Keratinocyte (primary cell): Measurements from ENCODE around the gene CA12. TPM values are rescaled to one million over a fixed set of nuclear protein-coding genes. Genes with fewer than 3 reads are reported as not detected.
"Not testable (repeated sequence)": the region's sequence is repeated elsewhere in the genome, so short reads cannot be mapped to it uniquely, and the experiment has no call there.

Experiments
- DNase-seq: peaks from one replicate; pipeline ENCODE4 v3.0.0-alpha.2; 2011; ENCODE audit warnings: low read depth, missing footprints, low spot score
- FAIRE-seq: peaks from 2 replicates; lab custom pipeline; 2011; peaks lifted over from hg19 to GRCh38; lab: Jason Lieb, UNC
- H2AFZ ChIP-seq: 2 replicates; pipeline ENCODE4 v1.6.0; 2012; ENCODE audit warnings: low read length, control low read depth, inconsistent platforms; ENCODE audit not compliant: control insufficient read depth
- H3K27ac ChIP-seq: 2 replicates; pipeline ENCODE4 v1.5.1; 2011; ENCODE audit warnings: low read length; ENCODE audit not compliant: control insufficient read depth, insufficient read depth
- H3K27me3 ChIP-seq: 3 replicates; pipeline ENCODE4 v1.6.0; 2011; ENCODE audit warnings: low read length; ENCODE audit not compliant: control insufficient read depth, insufficient read depth; ENCODE audit errors: extremely low read depth
- H3K36me3 ChIP-seq, 2 experiments: 2 replicates in 1 of 2; 3 replicates in 1 of 2; pipeline ENCODE4 v1.5.1; 2011; ENCODE audit warnings: low read length in 2 of 2, mild to moderate bottlenecking in 1 of 2; ENCODE audit not compliant: control insufficient read depth in 2 of 2, insufficient read depth in 2 of 2; ENCODE audit errors: extremely low read depth in 1 of 2
- H3K4me1 ChIP-seq: 3 replicates; pipeline ENCODE4 v1.5.1; 2011; ENCODE audit warnings: low read length; ENCODE audit not compliant: control insufficient read depth, insufficient read depth; ENCODE audit errors: extremely low read depth
- H3K4me2 ChIP-seq: 3 replicates; pipeline ENCODE4 v1.6.0; 2011; ENCODE audit warnings: low read depth, low read length; ENCODE audit not compliant: control insufficient read depth, insufficient read depth; ENCODE audit errors: extremely low read depth
- H3K4me3 ChIP-seq, 3 experiments: fragments of 200-600 bp in 1 of 3; sonication (generic) in 1 of 3; 2 replicates in 2 of 3; 3 replicates in 1 of 3; pipeline ENCODE4 v1.5.1; 2011 to 2016; ENCODE audit warnings: low read length in 3 of 3, mild to moderate bottlenecking in 3 of 3, control low read depth in 2 of 3, inconsistent platforms in 1 of 3, low read depth in 1 of 3, mixed read lengths in 1 of 3, mixed run types in 1 of 3, moderate library complexity in 1 of 3; ENCODE audit not compliant: control insufficient read depth in 2 of 3, insufficient read depth in 2 of 3; ENCODE audit errors: extremely low read depth in 1 of 3
- H3K79me2 ChIP-seq: 2 replicates; pipeline ENCODE4 v1.6.0; 2012; ENCODE audit warnings: low read length; ENCODE audit not compliant: control insufficient read depth, insufficient read depth
- H3K9ac ChIP-seq: 3 replicates; pipeline ENCODE4 v1.6.0; 2011; ENCODE audit warnings: low read length; ENCODE audit not compliant: control insufficient read depth, insufficient read depth; ENCODE audit errors: extremely low read depth
- H3K9me1 ChIP-seq: 3 replicates; pipeline ENCODE4 v1.6.0; 2011; ENCODE audit warnings: low read length; ENCODE audit not compliant: control insufficient read depth, insufficient read depth; ENCODE audit errors: extremely low read depth
- H3K9me3 ChIP-seq: 2 replicates; pipeline ENCODE4 v1.5.1; 2012; ENCODE audit warnings: low read depth, low read length; ENCODE audit not compliant: control insufficient read depth
- H4K20me1 ChIP-seq: 3 replicates; pipeline ENCODE4 v1.6.0; 2011; ENCODE audit warnings: low read length; ENCODE audit not compliant: control insufficient read depth, insufficient read depth; ENCODE audit errors: extremely low read depth
- CTCF ChIP-seq, 3 experiments: IDR thresholded peaks in 1 of 3; conservative IDR thresholded peaks in 1 of 3; optimal IDR thresholded peaks in 1 of 3; 2 replicates in 2 of 3; 3 replicates in 1 of 3; pipeline versions ENCODE3 to v1.5.1; 2011; ENCODE audit warnings: low read length in 3 of 3, mild to moderate bottlenecking in 3 of 3, moderate library complexity in 2 of 3, control low read depth in 1 of 3, inconsistent platforms in 1 of 3; ENCODE audit not compliant: insufficient read depth in 2 of 3; ENCODE audit errors: extremely low read depth in 1 of 3
- EZH2 ChIP-seq: IDR thresholded peaks from one replicate; pipeline ENCODE4 v1.6.1; 2012; ENCODE audit warnings: inconsistent platforms, mild to moderate bottlenecking, low read length, moderate library complexity
- dilution Hi-C: fragments of 300-500 bp; cut with MboI; formaldehyde crosslinking; loops from one replicate; pipeline ENCODE4 v1.7.0; 2020; ENCODE audit warnings: low sequenced_read_pairs; ENCODE audit not compliant: extremely low pct_ligation_motif_present
- polyA plus RNA-seq, 5 experiments: library from polyadenylated mRNA; depleted of rRNA in 3 of 5; stranded (reverse) in 3 of 5; stranded (forward) in 1 of 5; unstranded in 1 of 5; fragments of >200 nt; gene quantifications; 1 replicate in 1 of 5; 2 replicates in 3 of 5; 3 replicates in 1 of 5; pipeline versions ENCODE4 v1.2.1 to v1.2.3, GENCODE V29; 2011 to 2012; ENCODE audit warnings: missing spikeins in 2 of 5, low read depth in 1 of 5, low replicate concordance in 1 of 5

Gene CA12
- polyA plus RNA-seq, 1 donor (not counting 4 experiments of a cell fraction or from before 2014, with no cell fraction given) = 158 TPM

DNA sequence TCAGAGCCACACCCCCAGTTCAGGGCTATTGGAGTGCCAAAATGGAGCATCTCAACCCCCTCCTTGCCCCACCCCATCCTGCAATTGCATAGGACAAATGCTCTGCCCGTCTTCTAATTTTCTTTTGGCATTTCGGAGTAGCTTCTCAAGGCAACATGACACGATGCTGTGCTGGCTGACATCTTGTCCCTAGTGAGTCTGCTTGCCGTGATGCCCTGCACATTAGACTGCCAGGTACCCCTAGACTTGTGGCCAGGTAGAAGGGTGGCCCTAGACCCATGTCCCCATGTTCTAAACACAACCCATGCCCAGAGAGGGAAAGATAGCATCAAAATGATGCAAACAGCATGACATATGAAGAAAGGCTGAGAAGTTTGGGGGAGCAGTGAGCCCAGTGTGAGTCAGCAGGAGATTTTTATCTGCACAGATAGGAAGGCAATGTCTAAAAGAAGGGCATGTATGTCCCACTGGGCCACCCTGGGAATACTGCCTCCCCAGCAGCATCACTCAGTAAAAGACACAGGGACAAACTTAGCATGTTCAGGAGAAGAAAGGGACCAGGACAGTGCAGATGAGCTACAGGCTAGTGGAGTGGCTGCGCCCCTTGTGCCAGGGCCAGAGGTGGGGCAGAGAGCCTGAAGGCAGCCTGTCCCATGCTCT is 36.8 kb downstream of the CA12 start:
- TF ChIP-seq EZH2 = no peak
- TF ChIP-seq CTCF (optimal IDR thresholded peaks at IDR 0.05 in 1 of 3, IDR thresholded peaks at IDR 0.05 in 1 of 3, conservative IDR thresholded peaks at IDR 0.05 in 1 of 3; ENCODE audit: extremely low read depth in 1 of 3, insufficient read depth in 2 of 3, low read length in 3 of 3) = no peak
- Histone ChIP-seq H3K9me1 (peaks cover 7% of the 10 kb centered on the region), H2AFZ (no peak overlapping the region), H4K20me1 (no peaks in the 10 kb centered on the region), H3K4me1 (peaks cover 66% of the 10 kb centered on the region), H3K27me3 (no peaks in the 10 kb centered on the region), H3K4me3 (no peak overlapping the region), H3K9ac (peak overlapping the region; percentile 29), H3K9me3 (no peaks in the 10 kb centered on the region), H3K79me2 (peaks cover 2% of the 10 kb centered on the region), H3K27ac (peak overlapping the region; percentile 70), H3K36me3 (peaks cover 9 to 35% of the 10 kb centered on the region in 2 experiments), H3K4me2 (peak overlapping the region; percentile 14)
- dilution Hi-C loops = no loop called here
- DNase-seq (no peak), FAIRE-seq (no peak)

DNA sequence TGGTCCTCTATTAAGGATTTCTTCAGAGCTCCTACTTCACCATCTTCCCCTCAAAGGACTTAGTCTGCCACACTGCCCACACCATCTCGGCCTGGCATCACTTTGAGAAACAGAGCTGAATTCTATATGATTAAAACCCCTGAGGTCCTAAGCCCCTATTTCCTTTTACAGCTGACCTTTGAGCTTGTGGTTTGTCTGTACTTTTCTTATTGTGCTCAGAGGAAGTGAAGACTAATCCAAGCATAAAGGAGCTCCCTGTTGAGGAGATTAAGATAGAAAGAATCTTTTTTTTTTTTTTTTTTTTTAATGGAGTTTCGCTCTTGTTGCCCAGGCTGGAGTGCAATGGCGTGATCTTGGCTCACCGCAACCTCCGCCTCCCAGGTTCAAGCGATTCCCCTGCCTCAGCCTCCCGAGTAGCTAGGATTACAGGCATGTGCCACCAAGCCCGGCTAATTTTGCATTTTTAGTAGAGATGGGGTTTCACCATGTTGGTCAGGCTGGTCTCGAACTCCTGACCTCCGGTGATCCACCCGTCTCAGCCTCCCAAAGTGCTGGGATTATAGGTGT is 38.6 kb downstream of the CA12 start:
- H3K27me3 ChIP-seq, H3K4me3 ChIP-seq, DNase-seq, H3K79me2 ChIP-seq, H3K4me2 ChIP-seq, FAIRE-seq, H4K20me1 ChIP-seq, H3K27ac ChIP-seq, H2AFZ ChIP-seq, H3K9me3 ChIP-seq, dilution Hi-C loops, H3K9me1 ChIP-seq, H3K9ac ChIP-seq: not testable (repeated sequence)
- Histone ChIP-seq H3K4me1 (peaks cover 66% of the 10 kb centered on the region), H3K36me3 (peaks cover 10 to 46% of the 10 kb centered on the region in 2 experiments)
